A549 (cell line): Measurements from ENCODE around the gene LUZP2. TPM values are rescaled to one million over a fixed set of nuclear protein-coding genes. Genes with fewer than 3 reads are reported as not detected.

Experiments
- ATAC-seq, 2 experiments: fragments of 200-7000 bp in 1 of 2; fragments of >200 bp in 1 of 2; cut with Nextera tagmentation in 1 of 2; cut with Tn5 transposase in 1 of 2; 3 replicates each; pipeline versions ENCODE4 v1.8.0 to v1.9.1; 2018 to 2020; ENCODE audit warnings: mild to moderate bottlenecking in 1 of 2, moderate library complexity in 1 of 2
- CTCF ChIA-PET: fragments of 300-600 bp; sonication (Branson Sonifier 250); formaldehyde crosslinking; extraction: SDS; loops from one replicate; lab custom pipeline; 2021; ENCODE audit warnings: antibody characterized with exemption, inconsistent platforms; lab: Yijun Ruan, JAX
- POLR2A ChIA-PET: fragments of 350-600 bp; formaldehyde crosslinking; extraction: SDS; loops from one replicate; lab custom pipeline; 2021; ENCODE audit warnings: antibody characterized with exemption, inconsistent platforms; lab: Yijun Ruan, JAX
- DNase-seq, 2 experiments: peaks; one replicate each; pipeline versions ENCODE4 v3.0.0 to v3.0.0-alpha.2; 2011 to 2016; ENCODE audit warnings: low read depth in 1 of 2, low spot score in 1 of 2
- FAIRE-seq: peaks from 2 replicates; lab custom pipeline; 2011; peaks lifted over from hg19 to GRCh38; lab: Jason Lieb, UNC
- H3K27ac ChIP-seq, 2 experiments: fragments of >200 bp; sonication (Bioruptor Twin); formaldehyde crosslinking; 3 replicates each; pipeline ENCODE4 v1.5.1; 2016 to 2017
- H3K4me1 ChIP-seq: fragments of >200 bp; sonication (Bioruptor Twin); formaldehyde crosslinking; 3 replicates; pipeline ENCODE4 v1.6.1; 2016
- H3K4me2 ChIP-seq: fragments of >200 bp; sonication (Bioruptor Twin); formaldehyde crosslinking; 3 replicates; pipeline ENCODE4 v1.6.1; 2016
- H3K4me3 ChIP-seq: fragments of >200 bp; sonication (Bioruptor Twin); formaldehyde crosslinking; 3 replicates; pipeline ENCODE4 v1.5.1; 2016
- H3K9me3 ChIP-seq: fragments of >200 bp; sonication (Bioruptor Twin); formaldehyde crosslinking; 3 replicates; pipeline ENCODE4 v1.6.1; 2016
- BCL3 ChIP-seq: fragments of >200 bp; sonication (Bioruptor Twin); formaldehyde crosslinking; IDR thresholded peaks from 3 replicates; pipeline ENCODE4 v1.6.1; 2016
- CBX8 ChIP-seq: fragments of 200-600 bp; sonication (generic); IDR thresholded peaks from 2 replicates; pipeline ENCODE4 v1.6.1; 2016
- CEBPB ChIP-seq, 2 experiments: fragments of >200 bp in 1 of 2; sonication (Bioruptor Twin) in 1 of 2; formaldehyde crosslinking in 1 of 2; IDR thresholded peaks; 2 replicates each; pipeline ENCODE4 v1.6.1; 2012 to 2016
- CHD2 ChIP-seq: fragments of 150-350 bp; IDR thresholded peaks from 2 replicates; pipeline ENCODE4 v1.6.1; 2014; ENCODE audit warnings: low read length; ENCODE audit not compliant: partially characterized antibody
- CHD4 ChIP-seq: fragments of 200-600 bp; sonication (generic); IDR thresholded peaks from 2 replicates; pipeline ENCODE4 v1.6.1; 2016; ENCODE audit warnings: antibody characterized with exemption, mild to moderate bottlenecking, borderline replicate concordance
- CTCF ChIP-seq: fragments of >200 bp; sonication (Bioruptor Twin); formaldehyde crosslinking; IDR thresholded peaks from 3 replicates; pipeline ENCODE4 v1.5.1; 2016
- FOSB ChIP-seq: fragments of 250-450 bp; sonication (Bioruptor Pico); IDR thresholded peaks from 2 replicates; pipeline ENCODE4 v1.5.0; 2020; ENCODE audit warnings: mild to moderate bottlenecking, moderate library complexity
- FOXS1 ChIP-seq: fragments of 250-450 bp; sonication (Bioruptor Pico); IDR thresholded peaks from 2 replicates; pipeline ENCODE4 v1.5.0; 2020; ENCODE audit warnings: mild to moderate bottlenecking, moderate library complexity
- HEYL ChIP-seq: fragments of 250-450 bp; sonication (Bioruptor Pico); IDR thresholded peaks from 2 replicates; pipeline ENCODE4 v1.8.0; 2021; ENCODE audit warnings: mild to moderate bottlenecking, moderate library complexity
- HOXB13 ChIP-seq: fragments of 250-450 bp; sonication (Bioruptor Pico); IDR thresholded peaks from 2 replicates; pipeline ENCODE4 v1.5.0; 2020; ENCODE audit warnings: low read depth, mild to moderate bottlenecking, moderate library complexity
- HOXB5 ChIP-seq: fragments of 250-450 bp; sonication (Bioruptor Pico); IDR thresholded peaks from 2 replicates; pipeline ENCODE4 v1.5.0; 2020; ENCODE audit warnings: mild to moderate bottlenecking, moderate library complexity
- KDM1A ChIP-seq: fragments of 200-600 bp; sonication (generic); IDR thresholded peaks from 2 replicates; pipeline ENCODE4 v1.6.1; 2016; ENCODE audit warnings: low read depth, mild to moderate bottlenecking
- MAX ChIP-seq: IDR thresholded peaks from 2 replicates; pipeline ENCODE4 v1.6.1; 2012
- MYC ChIP-seq: IDR thresholded peaks from 2 replicates; pipeline ENCODE4 v1.6.1; 2012; ENCODE audit warnings: mild to moderate bottlenecking, inconsistent platforms, low read length, improper control_type of control experiment, borderline replicate concordance
- NFE2L2 ChIP-seq: fragments of 150-350 bp; conservative IDR thresholded peaks from 2 replicates; pipeline ENCODE4 v1.6.1; 2014; ENCODE audit warnings: low read length
- PBX3 ChIP-seq: IDR thresholded peaks from 2 replicates; pipeline ENCODE4 v1.6.1; 2012
- RAD21 ChIP-seq, 2 experiments: fragments of >200 bp in 1 of 2; sonication (Bioruptor Twin) in 1 of 2; formaldehyde crosslinking in 1 of 2; IDR thresholded peaks in 1 of 2; conservative IDR thresholded peaks in 1 of 2; 2 replicates in 1 of 2; 3 replicates in 1 of 2; pipeline ENCODE4 v1.6.1; 2012 to 2018; ENCODE audit warnings: inconsistent platforms in 1 of 2
- RCOR1 ChIP-seq: fragments of 150-350 bp; IDR thresholded peaks from 2 replicates; pipeline ENCODE4 v1.6.1; 2014; ENCODE audit warnings: antibody characterized with exemption, low read length, low read depth
- SREBF2 ChIP-seq: fragments of 450-650 bp; IDR thresholded peaks from 2 replicates; pipeline ENCODE4 v1.6.1; 2014; ENCODE audit warnings: mild to moderate bottlenecking, moderate library complexity
- TFCP2L1 ChIP-seq: fragments of 250-450 bp; sonication (Bioruptor Pico); IDR thresholded peaks from 2 replicates; pipeline ENCODE4 v1.5.0; 2021; ENCODE audit warnings: mild to moderate bottlenecking
- USF2 ChIP-seq: fragments of 450-650 bp; IDR thresholded peaks from 2 replicates; pipeline ENCODE4 v1.6.1; 2014; ENCODE audit warnings: antibody characterized with exemption
- ZFP36 ChIP-seq: fragments of 450-650 bp; IDR thresholded peaks from 2 replicates; pipeline ENCODE4 v1.6.1; 2014; ENCODE audit warnings: borderline replicate concordance; ENCODE audit not compliant: partially characterized antibody
- ZNF302 ChIP-seq: fragments of 250-450 bp; sonication (Bioruptor Pico); IDR thresholded peaks from 2 replicates; pipeline ENCODE4 v1.9.0; 2021; ENCODE audit warnings: inconsistent platforms, mild to moderate bottlenecking, moderate library complexity
- ZSCAN20 ChIP-seq: fragments of 250-450 bp; sonication (Bioruptor Pico); IDR thresholded peaks from 2 replicates; pipeline ENCODE4 v1.8.0; 2022; ENCODE audit warnings: mild to moderate bottlenecking, moderate library complexity
- WGBS: methylation state at CpG from one replicate; pipeline ENCODE4 v1.1.6; 2017; ENCODE audit errors: missing lambda C conversion rate; 5-methylcytosine and 5-hydroxymethylcytosine counted together
- polyA plus RNA-seq, 4 experiments: library from polyadenylated mRNA; depleted of rRNA in 3 of 4; stranded (reverse); fragments of >200 nt; fragmentation: RNase III in 1 of 4; extraction: RNeasy Plus Mini Kit Qiagen cat#74134 plus additional on column Dnase treatment in 1 of 4; gene quantifications; 2 replicates in 3 of 4; 3 replicates in 1 of 4; pipeline ENCODE4 v1.2.3, GENCODE V29; 2011 to 2017

Gene LUZP2
- polyA plus RNA-seq, 2 of the 4 experiments (the other 2 are of a cell fraction): not detected

GRCh38 chr11:24709928-24710565, 213.2 kb downstream of the LUZP2 start:
- DNase-seq: no peak
- no peak for ATAC-seq
- WGBS: 34% methylated on average over 2 of the region's 2 CpGs
- TF ChIP-seq MAX (no peak), HOXB5 (CRISPR knock-in tag) (no peak), RCOR1 (no peak), ZNF302 (CRISPR knock-in tag) (no peak), PBX3 (no peak), CHD2 (no peak), ZFP36 (no peak)
- TF ChIP-seq, all 56 proteins: peak for 0
- H3K9me3 ChIP-seq: no peaks in the 10 kb centered on the region
- ChIA-PET CTCF (no interaction called here), POLR2A (no interaction called here)
- H3K4me3 ChIP-seq: no peak overlapping the region
- H3K27ac ChIP-seq: no peak overlapping the region
- no peaks in the 10 kb centered on the region for H3K4me1 ChIP-seq
- no peak for FAIRE-seq
- H3K4me2 ChIP-seq: no peak overlapping the region

GRCh38 chr11:24714601-24715000, 217.7 kb downstream of the LUZP2 start:
- H3K4me2 ChIP-seq: no peak overlapping the region
- POLR2A ChIA-PET: no interaction called here
- no peaks in the 10 kb centered on the region for H3K9me3 ChIP-seq
- TF ChIP-seq HOXB5 (CRISPR knock-in tag): no peak
- no peak for TF ChIP-seq ZNF302 (CRISPR knock-in tag)
- TF ChIP-seq CTCF: no peak
- no peak for TF ChIP-seq BCL3
- no peak for TF ChIP-seq ZSCAN20 (CRISPR knock-in tag)
- TF ChIP-seq KDM1A: no peak
- no peak for TF ChIP-seq FOXS1 (CRISPR knock-in tag)
- TF ChIP-seq TFCP2L1 (CRISPR knock-in tag): no peak
- TF ChIP-seq CEBPB (IDR thresholded peaks at IDR 0.05): no peak
- no peak for TF ChIP-seq MYC
- TF ChIP-seq FOSB: no peak
- no peak for TF ChIP-seq CHD4
- no peak for TF ChIP-seq USF2
- TF ChIP-seq RAD21 (conservative IDR thresholded peaks at IDR 0.05 in 1 of 2, IDR thresholded peaks at IDR 0.05 in 1 of 2): no peak
- no peak for TF ChIP-seq SREBF2
- TF ChIP-seq NFE2L2: no peak
- no peak for TF ChIP-seq HOXB13 (CRISPR knock-in tag)
- no peak for TF ChIP-seq CBX8
- TF ChIP-seq HEYL (CRISPR knock-in tag): no peak
- ATAC-seq: no peak
- WGBS: 11% methylated on average over 1 of the region's 1 CpG
- H3K4me1 ChIP-seq: no peaks in the 10 kb centered on the region
- FAIRE-seq: no peak
- CTCF ChIA-PET: no interaction called here
- DNase-seq: no peak
- no peak overlapping the region for H3K27ac ChIP-seq
- H3K4me3 ChIP-seq: no peak overlapping the region
